HT-29 (cell line): ENCODE data around the gene BLOC1S2. TPM values are rescaled to one million over a fixed set of nuclear protein-coding genes. Genes with fewer than 3 reads are reported as not detected.
"Not testable (repeated sequence)": the region's sequence is repeated elsewhere in the genome, so short reads cannot be mapped to it uniquely, and the experiment has no call there.

ENCODE experiments used
- DNase-seq: peaks from one replicate; pipeline ENCODE4 v3.0.0-alpha.2; 2015; ENCODE audit warnings: low spot score
- total RNA-seq: library from RNA; depleted of rRNA; stranded (reverse); fragments of >200 nt; shearing (Covaris generic); gene quantifications from 2 replicates; pipeline ENCODE4 v1.2.3, GENCODE V29; 2014

Gene BLOC1S2
- total RNA-seq, 1 experiment from 2014 or later, result 24.5 TPM

DNA sequence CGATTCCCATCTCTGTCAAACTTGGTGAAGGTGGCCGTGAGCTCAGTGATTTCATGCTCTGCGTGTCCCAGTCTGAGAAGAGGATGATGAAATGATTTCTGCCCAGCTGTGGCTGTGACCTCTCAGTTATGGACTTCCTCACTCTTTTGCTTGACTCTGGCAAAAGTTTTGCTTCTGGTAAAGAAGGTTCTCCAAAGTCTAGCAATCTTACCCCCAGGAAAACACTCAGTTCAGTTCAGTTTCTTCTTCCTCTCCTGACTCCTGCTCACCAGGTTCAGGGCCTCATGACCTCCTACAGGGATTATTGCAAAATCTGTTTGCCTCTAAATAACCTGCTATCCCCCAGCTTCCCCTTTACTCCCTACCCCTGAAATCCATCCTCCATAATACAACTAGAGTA, 4.9 kb upstream of the BLOC1S2 start:
- DNase-seq, result no peak

DNA sequence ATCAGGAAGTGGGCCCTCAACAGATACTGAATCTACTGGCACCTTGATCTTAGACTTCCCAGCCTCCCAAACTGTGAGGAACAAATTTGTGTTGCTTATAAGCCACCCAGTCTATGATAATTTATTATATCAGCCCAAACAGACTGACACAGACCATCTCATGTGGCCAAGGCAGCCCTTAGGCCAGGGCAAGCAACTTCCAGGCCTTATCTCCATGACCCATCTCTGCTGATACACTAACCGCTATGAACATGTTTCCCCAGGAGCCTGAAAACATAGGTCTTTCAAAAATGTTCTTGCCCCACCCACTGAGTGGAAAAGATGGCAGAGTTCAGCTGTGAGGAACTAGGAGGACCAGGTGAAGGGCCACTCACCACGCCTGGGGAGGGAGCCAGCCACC, 3.2 kb upstream of the BLOC1S2 start:
- DNase-seq, result no peak

DNA sequence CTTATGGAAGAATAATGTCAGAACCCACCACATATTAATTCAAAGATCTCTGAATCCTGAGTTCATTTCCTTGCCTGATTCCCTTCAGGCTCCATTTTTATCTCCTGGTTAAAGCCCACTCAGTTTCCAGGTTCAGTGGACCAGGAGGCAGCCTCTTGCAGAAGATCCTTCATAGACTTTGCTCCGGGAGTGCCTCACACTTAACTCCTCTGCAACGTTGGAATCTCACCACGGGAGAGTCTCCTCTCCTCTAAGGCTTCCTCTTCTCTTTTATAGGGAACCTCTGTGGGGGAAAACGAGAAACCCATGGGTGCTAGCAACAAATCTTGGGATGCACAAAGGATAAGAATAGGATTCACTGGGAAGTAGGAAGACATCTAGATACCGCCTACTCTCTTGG, 1.7 kb upstream of the BLOC1S2 start:
- no peak for DNase-seq

DNA sequence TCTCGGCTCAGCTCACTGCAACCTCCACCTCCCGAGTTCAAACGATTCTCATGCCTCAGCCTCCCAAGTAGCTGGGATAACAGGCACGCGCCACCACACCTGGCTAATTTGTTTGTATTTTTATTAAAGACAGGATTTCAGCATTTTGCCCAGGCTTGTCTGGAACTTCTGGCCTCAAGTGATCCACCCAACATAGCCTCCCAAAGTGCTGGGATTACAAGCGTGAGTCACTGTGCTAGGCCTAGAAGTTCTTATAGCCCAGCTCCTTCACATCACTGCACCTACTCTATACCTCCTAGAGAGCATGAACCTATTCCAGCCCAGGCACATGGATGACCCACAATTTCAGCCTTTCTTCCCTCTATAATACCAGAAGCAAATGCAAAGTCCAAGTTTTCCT, 1.3 kb upstream of the BLOC1S2 start:
- no peak for DNase-seq

DNA sequence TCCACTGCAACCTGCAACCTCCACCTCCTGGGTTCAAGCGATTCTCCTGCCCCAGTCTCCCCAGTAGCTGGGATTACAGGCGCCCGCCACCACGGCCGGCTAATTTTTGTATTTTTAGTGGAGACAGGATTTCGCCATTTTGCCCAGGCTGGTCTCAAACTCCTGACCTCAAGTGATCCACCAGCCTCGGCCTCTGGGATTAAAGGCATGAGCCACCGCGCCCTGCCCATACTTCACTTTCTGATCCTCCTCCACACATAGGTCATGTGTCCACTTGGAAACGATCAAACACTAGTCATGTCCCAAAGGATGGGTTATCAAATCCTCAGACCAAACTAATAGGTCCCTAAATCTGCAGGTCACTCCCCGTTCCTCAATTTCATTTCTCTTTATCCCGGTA, 1.2 kb downstream of the BLOC1S2 start:
- not testable (repeated sequence) for DNase-seq

DNA sequence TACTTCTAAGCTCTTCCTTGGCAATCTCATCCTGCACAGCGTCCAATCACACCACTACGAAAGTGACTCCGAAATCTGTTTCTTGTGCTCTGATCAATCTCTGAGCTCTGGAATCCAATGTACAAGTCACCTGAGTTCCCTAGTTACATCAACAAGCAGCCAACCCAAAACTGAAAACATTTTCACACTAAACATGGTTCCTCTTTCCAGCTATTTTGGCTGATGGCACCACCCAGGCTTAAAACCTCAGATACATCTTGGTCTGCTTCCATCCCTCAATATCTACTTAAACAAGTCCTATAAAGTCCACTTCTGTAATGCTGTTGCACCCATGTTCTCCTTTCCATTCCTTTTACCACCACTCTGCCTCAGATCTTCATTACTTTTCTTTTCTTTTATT, 3.6 kb downstream of the BLOC1S2 start:
- no peak for DNase-seq

DNA sequence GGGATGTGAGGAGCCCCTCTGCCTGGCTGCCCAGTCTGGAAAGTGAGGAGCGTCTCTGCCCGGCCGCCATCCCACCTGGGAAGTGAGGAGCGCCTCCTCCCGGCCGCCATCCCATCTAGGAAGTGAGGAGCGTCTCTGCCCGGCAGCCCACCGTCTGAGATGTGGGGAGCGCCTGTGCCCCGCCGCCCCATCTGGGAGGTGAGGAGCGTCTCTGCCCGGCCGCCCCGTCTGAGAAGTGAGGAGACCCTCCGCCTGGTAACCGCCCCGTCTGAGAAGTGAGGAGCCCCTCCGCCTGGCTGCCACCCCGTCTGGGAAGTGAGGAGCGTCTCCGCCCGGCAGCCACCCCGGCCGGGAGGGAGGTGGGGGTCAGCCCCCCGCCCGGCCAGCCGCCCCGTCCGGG, 9.5 kb downstream of the BLOC1S2 start:
- DNase-seq, result not testable (repeated sequence)

DNA sequence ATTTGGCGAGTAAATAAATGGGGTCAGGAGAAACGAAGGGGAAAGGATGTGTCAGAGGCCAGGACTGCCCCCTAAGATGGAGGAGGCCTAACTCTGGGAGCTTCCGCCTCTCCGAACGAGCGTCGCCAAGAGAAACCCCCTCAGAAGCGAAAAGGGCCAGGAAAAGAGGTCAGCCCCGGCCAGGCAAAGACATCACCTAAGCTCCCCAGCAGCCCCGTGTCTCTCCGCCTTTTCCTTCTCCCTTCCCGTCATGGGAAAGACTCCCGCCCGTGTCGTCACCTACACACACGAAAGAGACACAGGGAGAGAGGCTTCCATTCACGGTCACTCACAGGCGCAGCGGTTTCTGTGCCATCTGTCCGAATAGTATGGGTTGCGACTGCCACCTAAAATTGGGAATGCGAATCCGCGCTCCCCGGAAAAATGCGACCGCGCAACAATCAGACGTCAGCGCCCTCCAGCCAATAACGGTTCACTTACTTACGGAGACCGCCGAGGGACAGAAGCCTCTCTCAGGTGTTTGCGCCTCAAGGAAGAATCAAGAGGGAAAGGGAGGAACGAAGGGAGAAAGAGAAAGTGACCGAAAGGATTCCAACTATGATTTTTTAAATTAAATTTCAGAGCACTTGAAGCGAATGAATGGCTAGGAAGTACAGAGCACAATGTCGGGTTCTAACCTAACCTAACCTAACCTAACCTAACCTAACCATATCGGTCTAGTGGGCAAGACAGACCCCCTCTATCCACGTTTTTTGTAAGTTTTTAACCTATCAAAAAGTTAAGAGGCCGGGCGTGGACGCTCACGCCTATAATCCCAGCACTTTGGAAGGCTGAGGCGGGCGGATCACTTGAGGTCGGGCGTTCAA, 19.0 kb downstream of the BLOC1S2 start, which contains the start of gene CWF19L1:
Gene CWF19L1, minus strand, starts transcription at position 400 of the 866 bp plus-strand sequence. Its CDS starts 45 bp downstream, at position 355.
- DNase-seq, result peak; percentile 83

DNA sequence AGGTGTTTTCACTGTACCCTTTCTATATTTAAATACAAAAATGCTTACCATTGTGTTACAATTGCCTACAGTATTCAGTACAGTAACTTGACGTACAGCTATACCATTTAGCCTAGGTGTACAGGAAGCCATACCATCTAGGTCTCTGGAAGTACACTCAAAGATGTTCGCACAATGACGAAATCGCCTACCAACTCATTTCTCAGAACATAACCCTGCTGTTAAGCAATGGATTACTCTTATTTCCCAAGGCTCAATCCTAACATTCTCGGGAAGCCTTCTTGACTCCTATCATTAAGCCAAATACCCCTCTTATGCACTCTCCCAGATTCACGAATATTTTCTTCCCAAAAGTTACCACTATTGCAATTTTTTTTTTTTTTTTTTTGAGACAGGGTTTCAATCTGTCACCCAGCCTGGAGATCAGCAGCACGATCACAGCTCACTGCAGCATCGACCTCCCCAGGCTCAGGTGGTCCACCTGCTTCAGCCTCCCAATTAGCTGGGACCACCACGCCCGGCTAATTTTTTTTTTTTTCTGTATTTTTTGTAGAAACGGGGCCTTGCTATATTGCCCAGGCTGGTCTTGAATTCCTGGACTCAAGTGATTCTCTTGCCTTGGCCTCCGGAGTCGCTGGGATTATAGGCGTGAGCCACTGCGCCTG, 20.5 kb downstream of the BLOC1S2 start:
- no peak for DNase-seq

DNA sequence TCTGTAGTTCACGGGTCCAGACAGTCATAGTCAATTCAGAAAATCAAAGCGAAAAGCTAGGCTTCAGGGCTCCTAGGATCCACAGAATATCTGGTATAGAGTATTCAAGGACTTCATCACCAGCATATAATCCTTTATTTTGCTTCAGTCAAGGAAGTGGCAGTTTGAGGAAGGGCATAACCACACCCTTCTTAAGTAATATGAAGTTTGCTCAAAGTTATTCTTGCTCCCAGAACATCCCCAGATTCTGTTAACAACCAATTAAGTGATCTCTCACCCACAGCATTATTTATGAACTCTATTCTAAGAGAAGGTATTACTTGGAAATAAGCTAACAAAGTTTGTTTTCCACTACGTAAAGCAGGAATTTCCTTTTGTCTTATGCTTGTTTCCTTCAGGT, 32.3 kb downstream of the BLOC1S2 start:
- DNase-seq, result no peak

DNA sequence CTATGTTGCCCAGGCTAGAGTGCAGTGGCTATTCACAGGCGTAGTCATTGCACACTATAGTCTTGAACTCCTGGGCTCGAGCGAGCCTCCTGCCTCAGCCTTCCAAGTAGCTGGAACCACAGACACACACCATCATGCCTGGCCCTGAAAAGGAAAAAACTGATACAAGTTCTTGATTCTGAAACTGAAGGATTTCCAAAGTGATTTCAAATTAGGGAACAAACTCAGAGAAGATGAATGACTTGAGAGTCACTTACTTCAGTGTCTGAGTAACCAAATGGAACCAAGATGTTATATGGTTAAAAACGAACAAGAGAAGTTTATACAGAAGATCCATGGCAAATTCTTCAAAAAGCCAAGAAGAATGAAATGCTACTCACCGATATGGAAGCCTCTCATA, 33.4 kb downstream of the BLOC1S2 start:
- no peak for DNase-seq

DNA sequence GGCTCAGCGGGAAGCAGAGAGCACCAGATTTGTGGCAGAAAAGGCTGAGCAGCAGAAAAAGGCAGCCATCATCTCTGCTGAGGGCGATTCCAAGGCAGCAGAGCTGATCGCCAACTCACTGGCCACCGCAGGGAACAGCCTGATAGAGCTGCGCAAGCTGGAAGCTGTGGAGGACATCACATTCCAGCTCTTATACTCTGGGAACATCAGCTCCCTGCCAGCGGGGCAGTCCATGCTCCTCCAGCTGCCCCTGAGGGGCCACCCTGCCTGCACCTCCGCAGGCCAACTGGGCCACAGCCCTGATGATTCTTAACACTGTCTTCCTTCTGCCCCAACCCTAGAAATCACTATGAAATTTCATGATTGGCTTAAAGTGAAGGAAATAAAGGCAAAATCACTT, 37.7 kb downstream of the BLOC1S2 start:
- DNase-seq, result no peak

DNA sequence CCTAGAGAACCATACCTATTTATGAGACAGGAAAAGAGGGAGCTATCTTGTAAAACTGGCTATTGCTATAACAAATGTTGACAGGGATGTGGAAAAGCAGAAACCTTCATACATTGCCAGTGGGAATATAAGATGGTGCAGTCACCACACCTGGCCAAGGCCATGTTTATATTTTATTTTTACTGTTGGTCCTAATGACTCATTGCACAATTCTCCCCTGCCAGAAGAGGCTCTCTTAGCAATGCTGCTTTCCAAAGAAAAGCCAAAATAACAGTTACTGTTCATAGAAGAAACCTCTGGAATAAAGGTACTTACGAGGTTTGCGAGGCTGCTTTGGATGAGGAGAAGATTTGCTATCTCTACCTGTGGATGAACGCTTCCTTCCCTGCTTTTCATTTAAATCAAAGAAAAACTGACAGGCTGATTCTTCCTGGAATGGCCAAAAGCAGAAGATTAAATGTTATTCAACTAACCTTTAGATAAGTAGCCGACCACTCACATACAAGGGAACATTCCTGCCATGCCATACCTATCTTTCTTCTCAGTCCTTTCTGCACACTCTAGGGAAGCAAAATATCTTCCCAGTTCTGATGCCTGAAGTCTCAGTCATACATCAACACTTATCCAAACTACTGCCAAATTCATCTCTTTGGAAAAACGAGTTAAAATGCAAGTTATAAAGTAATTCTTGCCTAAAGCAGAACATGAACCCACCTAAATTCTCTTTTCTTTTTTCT, 40.8 kb downstream of the BLOC1S2 start:
- DNase-seq, result no peak

DNA sequence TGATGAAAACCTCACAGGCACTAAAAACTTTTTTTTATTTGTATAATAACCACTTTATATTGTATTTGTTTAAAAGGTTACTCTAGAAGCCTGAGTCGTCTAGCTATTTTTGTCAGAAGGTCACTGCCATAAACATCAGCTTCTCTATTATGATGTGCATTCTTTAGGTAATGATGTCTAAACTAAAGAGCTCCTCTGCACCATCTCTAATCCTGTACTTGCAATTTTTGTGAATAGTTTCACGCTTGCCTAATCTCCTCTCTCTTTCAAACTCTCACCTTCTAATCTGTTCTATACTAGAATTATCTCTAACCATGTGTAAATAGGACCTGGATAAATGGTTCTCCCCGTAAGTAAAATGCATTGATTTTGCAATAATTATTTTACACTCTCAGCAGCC, 46.6 kb downstream of the BLOC1S2 start:
- no peak for DNase-seq

DNA sequence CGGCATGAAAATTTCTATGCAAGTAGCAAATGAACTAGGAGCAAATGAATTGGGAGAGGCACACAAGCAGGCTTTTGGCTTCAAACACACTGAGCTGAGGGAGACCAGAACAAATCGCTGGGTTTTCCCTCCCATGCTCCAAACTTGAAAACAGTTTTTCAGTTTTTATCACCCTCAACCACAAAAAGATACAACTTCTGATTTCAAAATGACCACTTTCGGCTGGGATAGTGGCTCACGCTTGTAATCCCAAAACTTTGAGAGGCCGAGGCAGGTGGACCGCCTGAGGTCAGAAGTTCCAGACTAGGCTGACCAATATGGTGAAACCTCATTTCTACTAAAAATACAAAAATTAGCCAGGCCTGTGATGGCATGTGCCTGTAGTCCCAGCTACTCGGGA, 48.1 kb downstream of the BLOC1S2 start:
- no peak for DNase-seq

DNA sequence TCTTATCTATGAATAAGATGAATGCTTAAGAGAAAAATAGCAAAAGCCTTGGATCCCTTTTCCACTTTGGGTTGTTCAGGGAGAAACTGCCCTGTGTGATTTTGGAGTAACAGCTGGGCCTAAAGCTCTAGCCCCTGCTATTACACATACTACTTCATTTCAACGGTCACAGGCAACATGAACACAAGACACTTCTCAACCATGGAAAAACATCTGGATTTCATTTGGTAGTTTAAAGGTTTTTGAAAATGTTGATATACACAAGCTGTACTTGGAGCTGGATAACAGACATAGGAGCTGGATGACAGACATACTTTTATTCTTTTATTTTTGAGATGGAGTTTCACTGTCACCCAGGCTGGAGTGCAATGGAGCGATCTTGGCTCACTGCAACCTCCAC, 54.4 kb downstream of the BLOC1S2 start:
- DNase-seq, result no peak

DNA sequence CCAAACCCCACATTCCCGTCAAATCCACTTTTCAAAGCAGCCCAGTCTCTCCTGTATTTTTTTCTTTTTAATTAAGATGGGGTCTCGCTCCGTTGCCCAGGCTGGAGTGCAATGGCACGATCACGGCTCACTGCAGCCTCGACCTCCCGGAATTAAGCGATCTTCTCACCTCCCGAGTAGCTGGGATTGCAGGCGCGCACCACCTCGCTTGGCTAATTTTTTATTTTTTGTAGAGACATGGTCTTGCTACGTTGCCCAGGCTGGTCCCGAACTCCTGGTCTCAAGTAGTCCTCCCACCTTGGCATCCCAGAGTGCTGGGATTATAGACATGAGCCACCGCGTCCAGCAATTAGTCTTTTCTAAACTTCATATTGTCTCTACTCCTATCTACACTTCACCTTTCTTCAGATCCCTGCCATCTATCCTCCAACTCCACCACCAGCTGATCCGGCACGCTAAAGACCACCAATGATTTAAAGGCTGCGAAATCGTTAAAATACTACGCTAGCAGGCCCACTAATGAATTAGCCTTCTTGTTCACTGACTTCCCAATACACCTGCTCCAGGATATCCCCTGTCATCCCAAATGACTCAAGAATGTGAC, 56.6 kb downstream of the BLOC1S2 start:
- DNase-seq, result no peak

DNA sequence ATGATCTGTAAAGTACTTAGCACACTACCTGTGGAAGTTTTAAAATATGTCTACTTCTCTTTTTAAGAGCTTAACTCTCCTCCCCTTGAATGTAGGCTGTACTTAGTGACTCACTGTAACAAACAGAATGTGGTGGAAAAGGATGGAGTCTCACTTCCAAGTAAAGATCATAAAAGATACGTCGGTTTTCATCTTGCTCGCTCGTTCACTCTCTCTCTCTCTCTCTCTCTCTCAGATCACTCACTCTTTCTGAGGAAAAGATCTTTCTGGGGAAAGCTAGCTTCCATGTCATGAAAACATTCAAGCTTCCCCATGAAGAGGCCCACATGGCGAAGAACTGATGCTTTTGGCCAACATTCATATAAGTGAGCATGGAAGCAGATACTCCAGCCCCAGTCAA, 62.6 kb downstream of the BLOC1S2 start:
- no peak for DNase-seq
